Stimulated activated CD4-positive, alpha-beta T cell treated with anti-CD3 and anti-CD28 coated beads, Interleukin-15, amount 100 ng/mL, for 48 hours (primary cell): ENCODE results near the gene APOBEC3C.
"Not testable (repeated sequence)": the region's sequence is repeated elsewhere in the genome, so short reads cannot be mapped to it uniquely, and the experiment has no call there.

Source experiments
- DNase-seq, 2 donors: peaks; one replicate each; pipeline ENCODE4 v3.0.0-alpha.2; 2020; ENCODE audit warnings: low read depth in 2 of 2

The APOBEC3C gene

DNA sequence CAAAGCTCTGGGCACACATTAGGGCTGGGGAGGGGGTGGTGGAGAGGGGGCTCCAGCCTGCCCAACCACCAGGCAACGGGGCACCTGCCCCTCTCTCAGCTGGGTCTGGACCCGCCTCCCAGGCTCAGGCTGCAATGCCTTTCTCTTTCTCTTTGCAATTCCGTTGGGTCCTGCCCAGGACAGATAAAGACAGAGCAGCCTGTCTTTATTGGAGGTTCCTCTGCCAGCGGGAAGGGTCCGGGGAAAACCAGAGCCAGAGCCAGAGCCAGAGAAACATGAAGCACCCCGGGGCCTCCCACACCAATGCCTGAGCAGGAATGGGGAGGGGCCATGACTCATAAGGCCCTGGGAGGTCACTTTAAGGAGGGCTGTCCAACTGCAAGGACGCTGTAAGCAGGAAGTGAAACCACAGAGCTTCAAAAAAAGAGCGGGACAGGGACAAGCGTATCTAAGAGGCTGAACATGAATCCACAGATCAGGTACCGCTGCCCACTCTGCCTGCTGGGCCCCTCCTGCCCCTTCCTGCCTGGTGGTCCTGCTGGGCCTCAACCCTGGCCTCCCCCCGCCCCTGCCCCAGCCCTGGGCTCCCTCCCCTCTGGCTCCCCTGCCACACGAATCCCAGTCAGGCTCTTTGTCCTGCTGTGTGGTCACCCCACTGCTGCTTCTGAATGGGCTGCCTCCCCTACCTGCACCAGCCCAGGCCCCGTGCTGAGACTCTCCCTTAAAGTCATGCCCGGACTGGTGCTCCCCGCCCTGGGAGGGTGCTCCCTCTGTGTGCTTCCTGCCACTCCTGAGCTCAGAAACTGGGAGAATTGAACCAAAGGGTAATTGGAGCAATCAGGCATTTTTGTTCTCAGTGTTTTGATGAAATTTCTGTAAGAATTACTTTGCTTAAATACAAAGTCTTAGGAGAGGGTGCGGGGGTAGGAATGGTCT is 31.8 kb upstream of the APOBEC3C start, which contains the start of gene APOBEC3B:
Gene APOBEC3B (plus strand): TSS at position 356 of the 936 bp plus-strand sequence. CDS start 107 bp downstream, at position 463.
- peak; percentile 36 to 61 for DNase-seq

DNA sequence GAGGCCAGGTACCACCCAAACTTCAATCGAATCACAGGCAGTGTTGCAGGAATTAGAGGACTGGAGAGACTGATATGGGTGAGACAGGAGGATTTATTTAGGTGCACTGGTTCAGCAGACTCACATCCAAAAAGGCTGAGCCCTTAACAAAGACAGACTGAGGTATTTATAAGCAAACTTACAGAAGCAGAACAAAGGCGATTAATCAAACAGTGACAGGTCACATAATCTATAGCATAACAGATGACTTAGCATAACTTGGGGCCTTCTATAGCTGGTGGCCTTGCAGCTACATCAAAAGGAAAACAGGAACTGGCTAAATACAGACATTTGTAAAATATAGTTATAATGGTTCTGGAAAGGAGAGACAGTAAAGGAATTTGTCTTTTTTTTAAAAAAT is 29.8 kb upstream of the APOBEC3C start:
- no peak for DNase-seq

DNA sequence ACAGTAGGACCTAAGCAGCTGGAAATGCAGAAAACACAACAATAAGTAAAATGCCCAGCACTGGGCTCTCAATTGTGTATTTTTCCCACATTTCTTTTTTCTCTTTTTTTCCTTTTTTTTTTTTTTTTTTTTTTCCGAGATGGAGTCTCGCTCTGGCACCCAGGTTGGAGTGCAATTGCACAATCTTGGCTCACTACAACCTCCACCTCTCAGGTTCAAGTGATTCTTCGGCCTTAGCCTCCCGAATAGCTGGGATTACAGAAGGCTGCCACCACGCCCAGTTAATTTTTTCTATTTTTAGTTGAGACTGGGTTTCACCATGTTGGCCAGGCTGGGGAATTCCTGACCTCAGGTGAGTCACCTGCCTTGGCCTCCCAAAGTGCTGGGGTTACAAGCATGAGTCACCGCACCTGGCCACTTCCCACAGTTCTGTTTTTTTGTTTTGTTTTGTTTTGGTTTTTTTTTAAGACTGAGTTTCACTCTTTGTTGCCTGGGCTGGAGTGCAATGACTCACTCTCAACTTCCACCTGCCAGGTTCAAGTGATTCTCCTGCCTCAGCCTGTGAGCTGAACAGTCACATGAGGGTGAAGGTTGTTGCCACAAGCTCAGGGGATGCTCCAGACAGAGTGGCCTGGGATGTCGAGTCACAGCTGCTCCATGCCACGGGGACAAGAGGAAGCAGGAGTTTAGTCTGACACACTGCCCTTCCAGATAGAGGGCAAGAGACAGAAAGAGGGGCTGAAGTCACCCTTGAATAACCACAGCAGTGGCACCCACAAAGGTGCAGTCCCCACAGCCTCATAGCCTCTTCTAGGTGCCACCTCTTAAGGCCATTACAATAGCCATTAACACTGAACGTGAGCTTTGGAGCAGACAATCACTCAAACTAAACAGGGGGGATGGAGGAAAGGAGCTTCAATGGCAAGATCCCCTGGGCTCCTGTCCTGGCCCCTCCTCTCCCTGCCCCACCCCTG is 29.0 kb upstream of the APOBEC3C start:
- DNase-seq: peak; percentile 81 to 85

DNA sequence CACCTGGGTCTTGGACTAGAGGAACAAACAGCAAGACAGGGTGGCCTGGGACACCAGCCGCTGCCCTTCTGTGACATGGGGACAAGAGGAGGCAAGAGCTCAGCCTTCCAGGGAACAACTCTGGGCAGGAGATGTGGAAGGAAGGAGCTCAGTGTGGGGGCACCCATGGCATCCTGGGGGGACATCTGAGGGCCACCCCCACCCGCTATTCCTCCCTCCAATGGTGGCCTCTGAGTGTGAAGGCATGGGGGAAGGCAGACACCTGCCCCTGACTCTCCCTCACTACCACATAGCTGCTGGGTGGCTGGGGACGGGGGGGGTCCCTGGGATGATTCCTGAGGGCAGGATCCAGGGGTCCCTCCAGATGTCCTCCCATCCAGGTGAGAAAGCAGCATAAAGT is 27.4 kb upstream of the APOBEC3C start:
- no peak for DNase-seq

DNA sequence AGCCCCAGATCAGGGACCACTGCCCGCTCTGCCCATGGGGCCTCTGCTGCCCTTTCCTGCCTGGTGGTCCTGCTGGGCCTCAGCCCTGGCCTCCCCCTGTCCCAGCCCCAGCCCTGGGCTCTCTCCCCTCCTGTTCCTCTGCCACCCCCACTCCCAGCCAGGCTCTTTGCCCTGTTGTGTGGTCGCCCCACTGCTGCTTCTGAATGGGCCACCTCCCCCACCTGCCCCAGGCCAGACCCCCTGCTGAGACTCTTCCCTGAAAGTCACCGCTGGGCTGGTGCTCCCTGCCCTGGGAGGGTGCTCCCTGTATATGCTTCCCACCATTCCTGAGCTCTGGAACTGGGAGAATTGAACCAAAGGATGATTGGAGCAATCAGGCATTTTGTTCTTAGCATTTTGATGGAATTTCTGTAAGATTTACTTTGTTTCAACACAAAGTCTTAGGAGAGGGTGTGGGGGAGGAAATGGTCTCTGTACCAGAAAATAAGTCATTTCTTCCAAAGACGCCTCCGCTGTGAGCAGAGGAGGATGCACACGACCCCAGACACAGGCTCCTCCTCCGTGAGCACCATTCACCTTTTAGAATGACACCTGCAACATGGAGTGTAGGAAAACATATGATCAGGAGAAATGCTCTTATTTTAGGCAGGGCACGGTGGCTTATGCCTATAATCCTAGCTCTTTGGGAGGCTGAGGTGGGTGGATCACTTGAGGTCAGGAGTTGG is 26.7 kb upstream of the APOBEC3C start:
- DNase-seq: no peak

DNA sequence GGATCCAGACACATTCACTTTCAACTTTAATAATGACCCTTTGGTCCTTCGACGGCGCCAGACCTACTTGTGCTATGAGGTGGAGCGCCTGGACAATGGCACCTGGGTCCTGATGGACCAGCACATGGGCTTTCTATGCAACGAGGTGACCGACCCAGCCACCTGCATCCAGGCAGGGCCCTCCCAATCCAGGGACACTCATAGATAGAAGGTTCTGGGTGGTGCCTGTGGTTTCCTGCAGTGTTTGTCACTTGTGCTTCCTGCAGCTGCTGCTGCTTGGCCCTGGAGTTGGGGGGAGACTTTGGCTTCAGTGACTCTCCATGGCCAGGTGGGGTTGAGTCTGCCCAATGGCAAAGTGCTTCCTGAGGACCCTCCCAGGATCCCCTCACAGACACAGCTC is 24.6 kb upstream of the APOBEC3C start:
- DNase-seq: no peak

DNA sequence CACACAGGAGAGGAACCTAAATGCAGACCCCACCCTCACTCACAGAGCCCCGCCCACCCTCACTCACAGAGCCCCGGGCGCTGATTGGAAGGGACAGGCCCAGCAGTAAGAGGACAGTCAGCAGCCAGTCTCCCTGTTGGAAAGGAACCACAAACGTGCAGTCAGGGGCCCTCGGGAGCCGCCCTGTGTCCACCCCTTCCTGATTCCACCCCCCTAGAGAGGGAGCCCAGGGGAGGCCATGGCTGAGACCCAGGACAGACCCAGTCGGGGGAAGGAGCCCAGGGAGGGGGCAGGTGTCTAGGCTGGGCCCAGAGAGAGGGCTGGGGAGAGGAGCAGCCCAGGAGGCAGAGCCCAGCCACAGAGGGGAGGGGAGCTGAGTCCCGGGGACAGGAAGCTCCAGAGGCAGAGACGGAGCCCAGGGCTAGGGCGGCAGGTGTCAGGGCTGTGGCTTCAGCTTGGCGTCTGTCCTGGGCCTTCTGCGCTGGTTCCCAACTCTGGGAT is 21.1 kb upstream of the APOBEC3C start:
- DNase-seq: not testable (repeated sequence)

DNA sequence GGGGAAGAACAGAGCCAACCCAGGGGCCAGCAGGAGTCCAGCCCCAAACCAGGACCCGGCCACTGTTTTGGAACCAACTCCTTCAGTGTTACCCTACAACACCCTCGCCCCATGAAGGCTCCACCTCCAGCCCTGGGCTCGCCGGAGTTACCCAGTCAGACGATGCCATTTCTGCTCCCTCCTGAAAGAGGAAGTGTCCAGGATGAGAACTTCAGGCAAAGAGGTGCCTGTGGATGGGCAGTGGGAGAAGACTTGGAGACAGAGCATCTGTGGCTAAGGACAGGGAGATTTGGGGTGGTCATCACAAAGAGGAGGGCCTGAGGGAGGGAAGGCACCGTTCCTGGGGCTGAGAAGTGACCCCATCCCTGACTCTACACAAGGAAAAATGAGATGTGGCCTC is 18.0 kb upstream of the APOBEC3C start:
- DNase-seq: no peak

DNA sequence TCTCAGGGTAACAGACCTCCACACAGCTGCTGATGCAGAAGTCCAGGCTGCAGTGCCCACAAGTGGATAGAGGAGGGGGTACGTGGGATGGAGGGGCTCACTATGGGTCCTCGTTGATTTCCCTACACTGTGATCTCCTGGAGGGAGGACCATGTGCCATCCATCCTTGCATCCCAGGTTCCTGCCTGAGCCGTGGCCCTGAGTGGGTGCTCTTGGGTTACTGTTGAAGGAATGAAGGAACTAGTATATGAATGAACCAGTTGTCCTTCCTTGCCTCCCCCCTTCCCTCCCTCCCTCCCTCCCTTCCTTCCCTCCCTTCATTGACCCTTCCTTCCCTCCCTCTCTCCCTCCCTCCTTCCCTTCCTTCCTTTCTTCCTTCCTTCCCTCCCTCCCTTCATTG is 16.5 kb upstream of the APOBEC3C start:
- no peak for DNase-seq

DNA sequence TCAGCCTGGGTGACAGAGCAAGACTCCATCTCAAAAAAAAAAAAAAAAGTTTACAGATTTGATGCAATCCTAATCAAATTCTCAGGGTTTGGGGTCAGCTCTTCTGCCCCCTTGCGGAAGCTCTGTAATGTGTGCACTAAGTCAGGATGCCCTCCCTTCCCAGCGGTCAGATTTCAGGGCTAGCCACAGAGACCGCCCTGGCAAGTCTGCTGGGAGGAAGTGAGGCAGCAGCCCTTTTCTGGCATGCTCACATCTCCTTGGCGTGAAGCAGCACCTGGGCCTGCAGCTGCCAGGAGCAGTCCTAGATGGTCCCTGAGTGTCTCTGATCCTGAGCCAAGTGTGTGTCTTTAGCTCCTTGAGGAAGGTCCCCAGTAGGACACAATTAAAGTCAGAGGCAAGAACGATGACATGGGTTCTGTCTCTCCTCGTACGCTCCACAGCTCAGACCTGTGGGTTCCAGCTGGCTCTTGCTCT is 10.9 kb upstream of the APOBEC3C start:
- DNase-seq: peak; percentile 50 to 69

DNA sequence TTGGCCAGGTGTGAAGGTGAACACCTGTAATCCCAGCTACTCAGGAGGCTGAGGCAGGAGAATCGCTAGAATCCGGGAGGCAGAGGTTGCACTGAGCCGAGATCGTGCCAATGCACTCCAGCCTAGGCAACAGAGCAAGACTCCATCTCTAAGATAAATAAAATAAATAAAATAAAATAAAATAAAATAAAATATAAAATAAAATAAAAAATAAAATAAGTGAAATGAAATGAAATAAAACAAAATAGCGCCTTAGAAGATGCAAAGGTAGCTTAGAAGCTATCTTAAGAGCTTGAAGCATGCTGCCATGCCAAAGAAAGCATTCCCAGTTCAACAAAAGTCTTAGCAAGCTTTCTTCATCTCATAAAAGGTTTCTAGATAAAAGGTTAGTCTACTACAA is 6.9 kb upstream of the APOBEC3C start:
- no peak for DNase-seq

DNA sequence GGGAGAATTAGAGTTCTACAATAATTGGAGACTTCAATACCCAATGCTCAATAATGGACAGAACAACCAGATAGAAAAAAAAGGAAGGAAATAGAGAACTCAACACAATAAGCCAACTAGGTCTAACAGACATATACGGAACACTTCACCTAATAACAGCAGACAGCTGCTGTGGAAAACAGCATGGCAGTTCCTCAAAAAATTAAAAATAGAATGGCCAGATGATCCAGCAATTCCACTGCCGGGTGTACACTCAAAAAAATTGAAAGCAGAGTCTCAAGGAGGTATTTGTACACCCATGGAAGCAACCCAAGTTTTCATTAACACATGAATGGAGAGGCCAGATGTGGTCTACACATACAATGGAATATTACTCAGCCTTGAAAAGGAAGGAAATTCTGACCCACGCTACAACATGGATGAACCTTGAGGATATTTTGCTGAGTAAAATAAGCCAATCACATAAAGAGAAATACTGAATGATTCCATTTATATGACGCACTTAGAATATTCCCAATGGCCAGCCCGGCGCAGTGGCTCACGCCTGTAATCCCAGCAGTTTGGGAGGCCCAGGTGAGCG is 5.7 kb upstream of the APOBEC3C start:
- DNase-seq: not testable (repeated sequence)

DNA sequence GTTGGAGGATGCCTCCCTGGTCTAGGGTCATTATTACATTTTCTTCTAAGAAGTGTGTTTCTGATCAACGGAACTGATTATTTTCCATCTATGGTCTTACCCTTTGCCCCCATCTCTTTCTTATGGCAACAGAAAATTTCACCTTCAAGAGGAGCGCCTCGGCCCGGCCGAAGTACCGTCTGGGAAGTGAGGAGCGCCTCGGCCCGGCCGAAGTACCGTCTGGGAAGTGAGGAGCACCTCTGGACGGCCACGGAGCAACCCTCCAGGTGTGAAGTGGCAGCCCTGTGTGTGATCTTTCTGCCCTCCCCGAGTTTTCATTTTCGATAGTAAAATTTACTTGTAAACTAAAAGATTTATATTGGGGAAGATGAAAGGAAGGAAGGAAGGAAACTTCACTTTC is 3.1 kb upstream of the APOBEC3C start:
- no peak for DNase-seq

DNA sequence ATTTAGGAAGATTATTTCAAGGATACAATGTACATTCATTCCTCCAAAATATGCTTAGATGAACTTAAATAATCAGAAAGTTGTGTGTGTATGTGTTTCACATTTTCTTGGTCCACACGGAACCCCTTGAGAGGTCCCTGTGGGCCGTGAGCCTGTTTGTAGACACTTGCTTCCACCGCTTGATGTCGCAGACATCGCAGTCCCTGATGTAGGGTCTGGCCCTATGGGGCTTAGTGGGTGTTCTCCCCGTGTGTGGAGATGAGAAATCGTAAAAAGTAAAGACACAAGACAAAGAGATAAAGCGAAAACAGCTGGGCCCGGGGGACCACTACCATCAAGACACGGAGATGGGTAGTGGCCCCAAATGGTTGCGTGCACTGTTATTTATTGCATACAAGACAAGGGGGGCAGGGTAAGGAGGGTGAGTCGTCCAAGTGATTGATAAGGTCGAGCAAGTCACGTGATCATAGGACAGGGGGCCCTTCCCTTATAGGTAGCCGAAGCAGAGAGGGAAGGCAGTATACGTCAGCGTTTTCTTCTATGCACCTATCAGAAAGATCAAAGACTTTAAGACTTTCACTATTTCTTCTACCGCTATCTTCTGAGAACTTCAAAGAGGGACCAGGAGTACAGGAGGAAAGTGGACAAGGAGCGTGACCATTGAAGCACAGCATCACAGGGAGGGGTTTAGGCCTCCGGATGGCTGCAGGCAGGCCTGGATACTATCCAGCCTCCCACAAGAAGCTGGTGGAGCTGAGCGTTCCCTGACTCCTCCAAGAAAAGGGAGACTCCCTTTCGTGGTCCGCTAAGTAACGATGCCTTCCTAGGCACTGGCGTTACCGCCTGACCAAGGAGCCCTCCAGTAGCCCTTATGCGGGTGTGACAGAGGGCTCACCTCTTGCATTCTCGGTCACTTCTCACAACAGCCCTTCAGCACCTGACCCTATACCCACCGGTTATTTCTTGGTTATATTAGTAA is 1.2 kb upstream of the APOBEC3C start:
- no peak for DNase-seq

DNA sequence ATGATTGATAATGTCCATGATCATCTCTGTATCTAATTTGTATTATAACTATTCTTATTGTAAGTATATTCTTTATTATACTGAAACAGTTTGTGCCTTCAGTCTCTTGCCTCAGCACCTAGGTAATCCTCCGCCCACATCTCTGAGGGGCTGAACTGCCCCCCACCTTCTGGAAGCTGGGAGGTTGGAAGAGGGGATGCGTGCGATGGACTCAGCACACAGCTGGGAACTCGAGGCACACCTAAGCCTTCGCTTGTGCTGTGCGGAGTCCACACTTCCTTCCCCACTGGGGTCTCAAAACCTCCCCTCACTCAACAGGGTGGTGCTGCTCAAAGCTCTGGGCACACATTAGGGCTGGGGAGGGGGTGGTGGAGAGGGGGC is 506 bp upstream of the APOBEC3C start:
- not testable (repeated sequence) for DNase-seq

DNA sequence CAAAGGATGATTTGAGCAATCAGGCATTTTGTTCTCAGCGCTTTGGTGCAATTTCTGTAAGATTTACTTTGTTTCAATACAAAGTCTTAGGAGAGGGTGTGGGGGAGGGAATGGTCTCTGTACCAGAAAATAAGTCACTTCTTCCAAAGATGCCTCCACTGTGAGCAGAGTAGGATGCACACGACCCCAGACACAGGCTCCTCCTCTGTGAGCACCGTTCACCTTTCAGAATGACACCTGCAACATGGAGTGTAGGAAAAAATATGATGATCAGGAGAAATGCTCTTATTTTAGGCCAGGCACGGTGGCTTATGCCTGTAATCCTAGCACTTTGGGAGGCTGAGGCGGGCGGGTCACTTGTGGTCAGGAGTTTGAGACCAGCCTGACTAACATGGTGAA is 665 bp downstream of the APOBEC3C start:
- DNase-seq: not testable (repeated sequence)

DNA sequence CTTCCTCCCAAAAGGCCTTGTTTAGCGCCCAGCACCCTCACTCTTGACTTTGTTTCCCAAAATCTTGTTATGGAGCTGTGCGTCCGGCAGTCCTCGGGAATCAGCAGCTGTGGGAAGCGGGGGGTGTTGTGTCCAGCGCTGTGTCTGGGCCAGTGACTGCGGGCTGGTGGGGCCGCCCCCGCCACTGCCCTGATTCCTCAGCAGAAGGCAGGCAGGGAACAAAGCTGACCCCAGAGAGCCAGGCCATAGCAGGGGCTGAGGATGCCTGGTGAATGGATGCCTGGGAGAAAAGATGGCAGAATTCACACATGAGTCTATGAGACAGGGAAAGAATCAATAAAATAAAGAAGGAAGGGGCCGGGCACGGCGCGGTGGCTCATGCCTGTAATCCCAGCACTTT is 2.5 kb downstream of the APOBEC3C start:
- DNase-seq: no peak

DNA sequence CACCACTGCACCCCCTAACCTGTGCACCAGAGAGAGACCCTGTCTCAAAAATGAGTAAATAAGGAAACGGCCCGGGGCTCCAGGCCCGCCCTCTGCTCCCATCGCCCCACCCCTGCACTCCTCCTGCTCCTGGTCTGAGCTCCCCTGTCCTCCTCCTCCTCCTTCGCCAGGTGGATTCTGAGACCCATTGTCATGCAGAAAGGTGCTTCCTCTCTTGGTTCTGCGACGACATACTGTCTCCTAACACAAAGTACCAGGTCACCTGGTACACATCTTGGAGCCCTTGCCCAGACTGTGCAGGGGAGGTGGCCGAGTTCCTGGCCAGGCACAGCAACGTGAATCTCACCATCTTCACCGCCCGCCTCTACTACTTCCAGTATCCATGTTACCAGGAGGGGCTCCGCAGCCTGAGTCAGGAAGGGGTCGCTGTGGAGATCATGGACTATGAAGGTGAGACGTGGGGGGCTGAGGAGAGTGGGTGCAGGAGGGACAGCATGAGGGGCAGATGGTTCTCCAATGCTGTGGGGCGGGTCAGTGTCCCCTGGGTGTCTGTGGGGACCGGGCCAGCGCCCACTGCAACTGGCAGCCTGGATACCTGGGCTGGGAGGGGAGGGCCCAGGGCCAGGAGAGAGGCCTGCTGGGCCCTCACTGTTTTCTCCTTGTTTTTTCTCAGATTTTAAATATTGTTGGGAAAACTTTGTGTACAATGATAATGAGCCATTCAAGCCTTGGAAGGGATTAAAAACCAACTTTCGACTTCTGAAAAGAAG is 3.7 kb downstream of the APOBEC3C start:
- DNase-seq: no peak
